BE2C (cell line): ENCODE measurements around the gene TUBA3D.
"Not testable (repeated sequence)": the region's sequence is repeated elsewhere in the genome, so short reads cannot be mapped to it uniquely, and the experiment has no call there.

Experiments used
- DNase-seq: peaks from one replicate; pipeline ENCODE4 v3.0.0-alpha.2; 2020
- H3K27me3 ChIP-seq: fragments of 250-450 bp; sonication (Bioruptor Pico); 2 replicates; pipeline ENCODE4 v1.5.1; 2020; ENCODE audit warnings: mild to moderate bottlenecking
- H3K36me3 ChIP-seq: fragments of 250-450 bp; sonication (Bioruptor Pico); 2 replicates; pipeline ENCODE4 v1.5.1; 2020; ENCODE audit warnings: mild to moderate bottlenecking
- H3K4me1 ChIP-seq: fragments of 250-450 bp; sonication (Bioruptor Pico); 2 replicates; pipeline ENCODE4 v1.5.1; 2020
- H3K4me3 ChIP-seq: 2 replicates; pipeline ENCODE4 v1.5.1; 2011; ENCODE audit warnings: low read depth, low read length
- H3K9me3 ChIP-seq: fragments of 250-450 bp; sonication (Bioruptor Pico); 2 replicates; pipeline ENCODE4 v1.5.1; 2020
- TF ChIP-seq, protein P1 (sequence below): IDR thresholded peaks from 2 replicates; pipeline ENCODE4 v1.5.1; 2012; ENCODE audit warnings: mild to moderate bottlenecking, low read depth, low read length

Gene TUBA3D

DNA sequence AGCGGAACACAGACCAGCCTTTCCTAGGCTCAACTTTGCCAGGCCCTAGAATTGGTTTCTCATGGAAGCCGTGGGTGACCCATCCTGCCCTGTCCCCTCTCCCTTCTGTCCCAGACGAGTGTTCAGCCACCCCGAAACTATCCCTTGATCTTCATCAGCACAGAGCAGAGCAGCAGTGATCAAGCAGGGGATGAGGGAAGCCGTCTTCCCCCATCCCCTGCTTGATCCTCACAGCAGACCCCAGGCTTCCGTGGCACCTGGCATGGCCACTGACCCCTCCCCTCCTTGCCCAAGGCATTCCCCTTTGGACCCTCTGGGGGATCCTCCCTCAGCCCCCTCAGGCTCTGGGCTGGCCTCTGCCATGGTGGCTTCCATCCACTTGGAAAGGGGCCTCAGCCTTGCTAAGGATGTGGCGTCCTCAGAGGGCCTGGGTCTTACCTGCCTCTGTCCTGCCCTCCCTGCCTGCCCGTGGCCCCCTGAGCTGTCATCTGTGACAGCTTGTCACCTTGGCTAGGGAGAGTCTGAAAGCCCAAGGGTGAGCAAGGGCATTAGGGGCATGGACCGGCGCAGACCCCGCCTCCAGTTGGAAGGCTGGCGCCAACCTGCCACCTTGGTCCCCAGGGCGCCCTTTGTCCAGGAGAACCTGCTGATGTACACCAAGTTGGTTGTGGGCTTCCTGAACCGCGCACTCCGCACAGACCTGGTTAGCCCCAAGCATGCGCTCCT is 41.4 kb downstream of the TUBA3D start:
- TF ChIP-seq, protein P1, sequence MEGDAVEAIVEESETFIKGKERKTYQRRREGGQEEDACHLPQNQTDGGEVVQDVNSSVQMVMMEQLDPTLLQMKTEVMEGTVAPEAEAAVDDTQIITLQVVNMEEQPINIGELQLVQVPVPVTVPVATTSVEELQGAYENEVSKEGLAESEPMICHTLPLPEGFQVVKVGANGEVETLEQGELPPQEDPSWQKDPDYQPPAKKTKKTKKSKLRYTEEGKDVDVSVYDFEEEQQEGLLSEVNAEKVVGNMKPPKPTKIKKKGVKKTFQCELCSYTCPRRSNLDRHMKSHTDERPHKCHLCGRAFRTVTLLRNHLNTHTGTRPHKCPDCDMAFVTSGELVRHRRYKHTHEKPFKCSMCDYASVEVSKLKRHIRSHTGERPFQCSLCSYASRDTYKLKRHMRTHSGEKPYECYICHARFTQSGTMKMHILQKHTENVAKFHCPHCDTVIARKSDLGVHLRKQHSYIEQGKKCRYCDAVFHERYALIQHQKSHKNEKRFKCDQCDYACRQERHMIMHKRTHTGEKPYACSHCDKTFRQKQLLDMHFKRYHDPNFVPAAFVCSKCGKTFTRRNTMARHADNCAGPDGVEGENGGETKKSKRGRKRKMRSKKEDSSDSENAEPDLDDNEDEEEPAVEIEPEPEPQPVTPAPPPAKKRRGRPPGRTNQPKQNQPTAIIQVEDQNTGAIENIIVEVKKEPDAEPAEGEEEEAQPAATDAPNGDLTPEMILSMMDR, result no peak
- Histone ChIP-seq H3K9me3 (no peaks in the 10 kb centered on the region), H3K36me3 (no peaks in the 10 kb centered on the region), H3K27me3 (no peaks in the 10 kb centered on the region), H3K4me1 (no peaks in the 10 kb centered on the region), H3K4me3 (no peak overlapping the region)
- DNase-seq, result no peak

DNA sequence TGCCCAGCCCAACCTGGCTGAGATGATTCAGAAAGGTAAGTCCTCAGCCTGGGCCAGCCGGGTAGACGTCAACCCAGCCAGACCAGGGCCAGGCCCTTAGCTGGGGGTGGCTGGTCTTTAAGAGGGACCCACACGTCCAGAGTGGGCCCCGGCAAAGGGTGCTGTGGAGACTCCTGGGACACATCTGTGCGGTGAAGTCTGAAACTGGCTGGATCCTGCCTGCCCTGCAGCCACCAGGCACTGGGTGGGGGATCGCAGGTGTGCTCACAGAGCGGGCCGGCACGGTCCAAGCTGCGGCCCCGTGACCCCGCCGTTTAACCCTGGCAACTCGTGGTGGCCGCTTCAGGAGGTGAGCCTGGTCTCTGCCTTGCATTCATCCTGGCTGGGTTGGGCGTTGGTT is 41.9 kb downstream of the TUBA3D start:
- H3K36me3 ChIP-seq, H3K4me3 ChIP-seq, H3K27me3 ChIP-seq, H3K4me1 ChIP-seq, H3K9me3 ChIP-seq, DNase-seq: not testable (repeated sequence)

DNA sequence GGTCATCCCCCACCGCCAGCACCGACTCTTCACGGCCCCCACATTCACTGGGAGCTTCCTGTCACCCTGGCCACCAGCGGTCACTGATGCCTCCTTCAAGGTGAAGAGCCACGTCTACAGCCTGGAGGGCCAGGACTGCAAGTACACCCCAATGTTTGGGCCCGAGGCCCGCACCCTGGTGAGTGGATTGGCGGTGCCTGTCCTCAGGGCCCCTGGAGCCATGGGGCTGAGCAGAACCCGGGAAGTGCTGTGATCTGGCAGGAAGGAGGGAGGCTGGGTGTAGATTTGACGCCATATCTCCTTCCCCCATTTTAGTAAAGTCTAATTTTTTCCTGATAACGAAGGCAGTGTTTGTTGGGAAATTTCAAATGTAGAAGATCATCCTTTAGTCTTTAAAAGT is 42.6 kb downstream of the TUBA3D start:
- not testable (repeated sequence) for H3K4me3 ChIP-seq, H3K36me3 ChIP-seq, H3K27me3 ChIP-seq, DNase-seq, H3K4me1 ChIP-seq, H3K9me3 ChIP-seq

DNA sequence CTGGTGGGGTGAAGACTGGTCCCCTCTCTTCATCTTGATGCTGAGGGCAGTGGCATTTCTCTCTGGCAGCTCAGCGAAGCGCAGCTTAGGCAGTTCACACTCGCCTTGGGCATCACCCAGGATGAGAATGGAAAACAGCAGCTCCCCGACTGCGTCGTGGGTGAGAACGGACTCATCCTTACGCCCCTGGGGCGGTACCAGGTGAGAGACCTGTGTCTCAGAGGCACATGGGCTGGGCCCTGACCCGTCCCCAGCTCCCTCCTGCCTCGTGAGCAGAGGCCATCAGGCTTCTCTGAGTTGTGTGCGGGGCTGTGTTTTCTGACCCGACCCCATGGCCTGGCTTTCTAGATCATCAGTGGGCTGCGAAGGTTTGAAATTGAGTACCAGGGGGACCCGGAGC is 43.5 kb downstream of the TUBA3D start:
- Histone ChIP-seq H3K4me3 (no peak overlapping the region), H3K27me3 (no peaks in the 10 kb centered on the region), H3K36me3 (no peaks in the 10 kb centered on the region), H3K9me3 (no peaks in the 10 kb centered on the region), H3K4me1 (no peaks in the 10 kb centered on the region)
- TF ChIP-seq, protein P1, result no peak
- no peak for DNase-seq

DNA sequence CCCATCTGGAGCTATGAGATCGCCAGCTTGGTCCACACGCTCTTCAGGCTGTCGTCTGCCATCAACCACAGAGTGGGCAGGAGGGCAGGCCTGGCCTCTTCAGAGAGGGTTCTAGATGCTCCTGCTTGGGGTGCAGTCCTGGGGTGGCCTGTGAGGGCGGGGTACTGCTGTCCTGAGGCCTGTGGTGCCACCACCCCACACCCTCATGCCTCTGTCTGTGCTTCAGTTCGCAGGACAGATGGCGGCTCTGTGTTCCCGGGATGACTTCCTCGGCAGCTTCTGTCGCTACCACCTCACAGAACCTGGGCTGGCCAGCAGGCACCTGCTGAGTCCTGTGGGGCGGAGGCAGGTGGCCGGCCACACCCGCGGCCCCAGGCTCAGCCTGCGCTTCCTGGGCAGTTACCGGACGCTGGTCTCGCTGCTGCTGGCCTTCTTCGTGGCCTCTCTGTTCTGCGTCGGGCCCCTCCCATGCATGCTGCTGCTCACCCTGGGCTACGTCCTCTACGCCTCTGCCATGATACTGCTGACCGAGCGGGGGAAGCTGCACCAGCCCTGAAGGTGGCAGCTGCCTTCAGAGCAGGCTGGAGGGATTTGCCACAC is 44.1 kb downstream of the TUBA3D start:
- not testable (repeated sequence) for H3K36me3 ChIP-seq, DNase-seq, H3K27me3 ChIP-seq, H3K4me1 ChIP-seq, H3K4me3 ChIP-seq, H3K9me3 ChIP-seq

DNA sequence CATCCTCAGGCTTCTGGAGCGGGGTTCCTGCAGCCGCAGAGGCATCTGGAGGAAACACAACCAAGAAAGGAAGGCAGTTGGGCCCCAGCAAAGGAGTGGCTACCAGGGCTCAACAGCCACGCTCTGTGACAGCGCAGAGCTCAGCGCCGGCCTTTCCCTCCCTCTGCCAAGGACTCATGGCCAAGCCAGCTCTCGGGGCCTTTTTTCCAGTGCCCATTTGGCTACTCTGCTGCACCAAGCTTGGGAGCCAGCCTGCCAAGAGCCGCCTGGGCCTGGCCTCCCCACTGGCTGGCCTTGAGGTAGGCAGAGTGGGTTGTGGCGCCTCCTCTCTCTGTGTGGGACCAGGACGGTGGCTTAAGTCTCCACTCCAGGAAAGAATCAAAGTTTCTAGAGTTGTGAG is 44.6 kb downstream of the TUBA3D start:
- no peaks in the 10 kb centered on the region for H3K27me3 ChIP-seq
- TF ChIP-seq, protein P1, result no peak
- DNase-seq, result no peak
- H3K4me3 ChIP-seq, result no peak overlapping the region
- no peaks in the 10 kb centered on the region for H3K9me3 ChIP-seq
- H3K4me1 ChIP-seq, result no peaks in the 10 kb centered on the region
- H3K36me3 ChIP-seq, result no peaks in the 10 kb centered on the region

DNA sequence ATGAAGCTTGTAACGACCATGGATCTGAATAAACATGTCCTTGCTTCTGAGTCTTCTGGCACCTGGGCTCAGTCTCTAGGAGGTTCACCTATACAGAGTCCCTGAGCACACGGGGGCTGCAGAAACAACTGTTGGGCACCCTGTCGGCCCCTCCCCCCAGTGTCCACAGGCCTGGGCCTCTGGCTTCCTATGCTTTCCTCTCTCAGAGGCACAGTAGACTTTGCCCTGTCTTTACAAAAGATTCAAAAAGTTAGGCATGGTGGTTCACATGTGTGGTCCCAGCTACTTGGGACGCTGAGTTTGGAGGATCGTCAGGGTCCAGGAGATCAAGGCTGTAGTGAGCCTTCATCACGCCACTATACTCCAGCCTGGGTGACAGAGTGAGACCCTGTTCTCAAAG is 45.6 kb downstream of the TUBA3D start:
- H3K36me3 ChIP-seq, DNase-seq, H3K9me3 ChIP-seq, H3K27me3 ChIP-seq, H3K4me1 ChIP-seq, H3K4me3 ChIP-seq: not testable (repeated sequence)

DNA sequence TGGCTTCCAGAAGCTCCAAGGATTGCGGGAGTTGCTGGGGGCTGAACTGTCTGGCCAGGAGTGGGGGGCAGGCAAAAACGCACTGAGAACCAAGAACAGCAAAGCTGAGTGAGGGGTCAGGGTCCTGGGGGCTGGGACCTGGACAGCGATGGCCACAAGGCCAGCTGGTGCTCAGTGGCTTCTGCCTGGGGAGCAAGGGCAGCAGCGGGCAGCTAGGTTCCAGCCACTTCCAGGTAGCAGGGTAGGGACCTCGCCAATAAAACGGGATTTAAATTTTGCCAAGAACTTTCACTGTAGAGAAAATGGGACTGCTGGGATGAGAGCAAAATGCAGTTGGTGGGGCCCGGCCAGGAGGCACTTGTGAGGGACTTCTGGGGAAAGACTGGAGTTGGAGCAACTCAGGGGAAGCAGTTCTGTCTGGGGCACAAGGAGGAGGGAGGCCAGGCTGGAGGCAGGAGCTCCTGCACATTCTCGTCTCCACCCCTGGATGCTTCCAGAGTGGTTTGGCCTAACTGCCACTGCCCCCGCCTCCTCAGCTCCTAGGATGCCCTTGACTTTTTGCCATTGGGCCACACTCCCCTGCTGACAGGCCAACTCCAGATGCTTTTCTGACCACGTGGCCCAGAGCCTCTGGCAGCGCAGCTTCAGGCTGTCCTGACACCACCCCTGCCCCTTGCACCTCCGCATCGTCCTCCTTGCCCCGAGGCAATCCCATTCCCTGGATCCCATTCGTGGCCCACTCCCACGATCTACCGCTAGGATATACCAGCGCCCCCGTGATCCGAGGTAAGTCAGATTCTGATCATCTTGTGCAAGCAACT is 46.3 kb downstream of the TUBA3D start:
- TF ChIP-seq, protein P1, result no peak
- DNase-seq, result peak; percentile 68
- H3K4me1 ChIP-seq, result no peaks in the 10 kb centered on the region
- H3K4me3 ChIP-seq, result no peak overlapping the region
- H3K9me3 ChIP-seq, result no peaks in the 10 kb centered on the region
- no peaks in the 10 kb centered on the region for H3K27me3 ChIP-seq
- H3K36me3 ChIP-seq, result no peaks in the 10 kb centered on the region

DNA sequence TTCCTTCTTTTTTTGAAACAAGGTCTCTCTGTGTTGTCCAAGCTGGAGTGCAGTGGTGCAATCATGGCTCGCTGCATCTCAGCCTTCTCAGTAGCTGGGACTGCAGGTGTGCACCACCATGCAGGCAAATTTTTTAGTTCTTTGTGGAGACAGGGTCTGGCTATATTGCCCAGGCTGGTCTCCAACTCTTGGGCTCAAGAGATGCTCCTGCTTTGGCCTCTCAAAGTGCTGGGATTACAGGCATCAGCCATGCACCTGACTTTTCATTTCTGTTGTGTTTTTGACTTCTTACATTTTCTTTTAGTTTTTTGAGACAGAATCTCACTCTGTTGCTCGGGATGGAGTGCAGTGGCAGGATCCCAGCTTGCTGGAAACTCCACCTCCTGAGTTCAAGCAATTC is 49.3 kb downstream of the TUBA3D start:
- DNase-seq, H3K36me3 ChIP-seq, H3K4me3 ChIP-seq, H3K4me1 ChIP-seq, H3K27me3 ChIP-seq, H3K9me3 ChIP-seq: not testable (repeated sequence)

DNA sequence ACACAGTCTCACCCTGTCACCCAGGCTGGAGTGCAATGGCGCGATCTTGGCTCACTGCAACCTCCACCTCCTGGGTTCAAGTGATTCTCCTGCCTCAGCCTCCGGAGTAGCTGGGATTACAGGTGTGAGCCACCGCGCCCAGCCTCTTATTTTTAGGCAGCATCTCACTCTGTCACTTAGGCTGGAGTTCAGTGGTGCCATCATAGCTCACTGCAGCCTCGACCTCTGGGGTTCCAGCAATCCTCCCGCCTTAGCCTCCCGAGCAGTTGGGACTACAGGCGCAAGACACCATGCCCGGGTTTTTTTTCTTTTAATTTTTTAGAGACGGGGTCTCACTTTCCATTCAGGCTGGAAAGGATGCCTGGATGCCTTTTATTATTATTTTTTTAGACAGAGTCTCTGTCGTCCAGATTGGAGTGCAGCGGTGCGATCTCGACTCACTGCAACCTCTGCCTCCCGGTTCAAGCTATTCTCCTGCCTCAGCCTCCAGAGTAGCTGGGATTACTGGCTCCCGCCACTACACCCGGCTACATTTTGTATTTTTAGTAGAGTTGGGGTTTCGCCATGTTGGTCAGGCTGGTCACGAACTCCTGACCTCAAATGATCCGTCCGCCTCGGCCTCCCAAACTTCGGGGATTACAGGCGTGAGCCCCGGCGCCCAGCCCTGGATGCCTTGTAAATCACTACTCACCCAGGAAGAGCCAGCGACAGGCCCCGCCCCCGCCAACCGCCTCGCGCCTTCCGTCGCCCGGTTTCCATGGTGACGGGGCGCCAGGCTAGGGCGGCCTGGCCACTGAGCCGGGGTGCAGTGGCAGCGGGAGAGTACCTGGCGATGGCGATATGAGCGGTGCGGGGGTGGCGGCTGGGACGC is 51.4 kb downstream of the TUBA3D start, which contains the start of gene CCDC74A:
Gene CCDC74A (plus strand): TSS at position 758 of the 871 bp plus-strand sequence. CDS start 83 bp downstream, at position 841.
- not testable (repeated sequence) for H3K36me3 ChIP-seq, H3K27me3 ChIP-seq, H3K4me1 ChIP-seq, H3K9me3 ChIP-seq
- peak; percentile 70 for DNase-seq
- H3K4me3 ChIP-seq, result peak within 1 kb of the TSS; percentile 41
